Gastrocnemius medialis (tissue), 4 donors: ENCODE data around the gene SLC1A7.

Source experiments
- CTCF ChIP-seq, 5 experiments: fragments of 450-650 bp in 3 of 5; fragments of 200-600 bp in 2 of 5; sonication (generic) in 2 of 5; IDR thresholded peaks in 4 of 5; conservative IDR thresholded peaks in 1 of 5; 1 replicate in 4 of 5; 2 replicates in 1 of 5; pipeline ENCODE4 v1.5.1; 2016 to 2019; ENCODE audit warnings: antibody characterized with exemption in 5 of 5, mild to moderate bottlenecking in 3 of 5, moderate library complexity in 3 of 5
- POLR2A ChIP-seq, 2 donors: fragments of 450-650 bp; IDR thresholded peaks; one replicate each; pipeline ENCODE4 v1.6.1; 2017; ENCODE audit warnings: antibody characterized with exemption in 2 of 2, mild to moderate bottlenecking in 2 of 2, moderate library complexity in 2 of 2

GRCh38 chr1:53111693-53112092, 30.7 kb downstream of the SLC1A7 start:
- TF ChIP-seq CTCF (IDR thresholded peaks at IDR 0.05 in 4 of 5, conservative IDR thresholded peaks at IDR 0.05 in 1 of 5) (no peak), POLR2A (IDR thresholded peaks at IDR 0.05) (no peak)
